NT2/D1 (cell line): ENCODE results near the gene DNAH8.

Experiments used
- DNase-seq: peaks from one replicate; pipeline ENCODE4 v3.0.0-alpha.2; 2011; ENCODE audit warnings: low read depth, low spot score
- H3K27me3 ChIP-seq: 2 replicates; pipeline ENCODE4 v1.6.0; 2011; ENCODE audit warnings: mild to moderate bottlenecking; ENCODE audit not compliant: insufficient read length, insufficient read depth
- H3K36me3 ChIP-seq: 2 replicates; pipeline ENCODE4 v1.6.1; 2011; ENCODE audit warnings: mild to moderate bottlenecking, low read length, mixed read lengths; ENCODE audit not compliant: insufficient read depth, insufficient read length
- H3K4me1 ChIP-seq: 2 replicates; pipeline ENCODE4 v1.5.1; 2011; ENCODE audit not compliant: insufficient read depth, insufficient read length
- H3K4me3 ChIP-seq: 2 replicates; pipeline ENCODE4 v1.5.1; 2011; ENCODE audit warnings: low read depth; ENCODE audit not compliant: insufficient read length
- H3K9ac ChIP-seq: 2 replicates; pipeline ENCODE4 v1.6.0; 2011; ENCODE audit warnings: low read depth; ENCODE audit not compliant: insufficient read length
- H3K9me3 ChIP-seq: 2 replicates; pipeline ENCODE4 v1.5.1; 2011; ENCODE audit warnings: mild to moderate bottlenecking, low read length; ENCODE audit not compliant: insufficient read depth
- SUZ12 ChIP-seq: IDR thresholded peaks from 2 replicates; pipeline ENCODE4 v1.6.1; 2011; ENCODE audit not compliant: insufficient read length, insufficient read depth; ENCODE audit errors: extremely low read depth
- YY1 ChIP-seq: IDR thresholded peaks from 2 replicates; pipeline ENCODE4 v1.6.1; 2011; ENCODE audit not compliant: insufficient read length, insufficient read depth
- ZNF274 ChIP-seq: IDR thresholded peaks from 2 replicates; pipeline ENCODE4 v1.6.1; 2011; ENCODE audit warnings: mild to moderate bottlenecking, low read depth, low read length

Gene DNAH8

DNA sequence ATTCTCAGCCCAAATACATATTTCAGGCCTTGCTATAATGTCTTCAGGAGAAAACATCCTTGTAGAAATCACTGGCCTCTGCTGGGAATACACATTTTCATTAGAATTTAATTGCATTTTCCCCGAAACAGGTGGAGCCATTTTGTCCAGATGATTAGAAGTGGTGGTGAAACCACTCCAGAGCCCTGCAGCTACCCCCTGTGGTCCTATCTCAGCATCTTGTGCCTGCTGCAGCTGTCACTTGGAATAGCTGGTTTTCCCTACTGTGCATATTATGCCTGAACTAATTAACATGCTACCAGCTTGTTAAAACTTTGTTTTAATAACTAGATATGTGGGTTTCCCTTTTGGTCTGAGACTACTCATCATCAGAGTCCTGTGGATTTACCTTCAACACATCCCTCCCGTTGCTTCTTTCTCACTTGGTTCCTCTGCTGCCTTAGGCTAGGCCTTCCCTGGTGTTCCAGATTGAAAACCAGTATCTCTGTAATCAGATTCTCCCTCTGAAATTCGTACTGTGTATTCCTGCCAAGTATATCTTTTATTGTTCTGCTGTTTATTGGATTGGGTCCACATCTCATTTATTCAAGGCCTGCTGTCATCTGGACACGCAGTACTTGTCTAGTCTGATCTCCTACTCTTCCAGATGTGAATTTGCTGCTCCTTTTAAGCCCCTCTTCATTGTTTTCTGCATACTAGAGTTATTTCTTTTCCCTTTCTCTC is 15.2 kb downstream of the DNAH8 start:
- no peaks in the 10 kb centered on the region for H3K27me3 ChIP-seq
- no peaks in the 10 kb centered on the region for H3K9me3 ChIP-seq
- no peaks in the 10 kb centered on the region for H3K4me1 ChIP-seq
- TF ChIP-seq ZNF274 (no peak), SUZ12 (no peak), YY1 (no peak)
- DNase-seq, result no peak
- no peak overlapping the region for H3K4me3 ChIP-seq
- H3K36me3 ChIP-seq, result no peaks in the 10 kb centered on the region
- no peak overlapping the region for H3K9ac ChIP-seq

GRCh38 chr6:38736951-38737350 is 21.8 kb downstream of the DNAH8 start:
- Histone ChIP-seq H3K4me1 (no peaks in the 10 kb centered on the region), H3K27me3 (no peaks in the 10 kb centered on the region), H3K4me3 (no peak overlapping the region), H3K36me3 (peaks cover 2% of the 10 kb centered on the region), H3K9ac (no peak overlapping the region), H3K9me3 (no peaks in the 10 kb centered on the region; the same call in 1 of the 2 replicates)
- TF ChIP-seq ZNF274 (no peak), YY1 (no peak), SUZ12 (no peak)
- no peak for DNase-seq

DNA sequence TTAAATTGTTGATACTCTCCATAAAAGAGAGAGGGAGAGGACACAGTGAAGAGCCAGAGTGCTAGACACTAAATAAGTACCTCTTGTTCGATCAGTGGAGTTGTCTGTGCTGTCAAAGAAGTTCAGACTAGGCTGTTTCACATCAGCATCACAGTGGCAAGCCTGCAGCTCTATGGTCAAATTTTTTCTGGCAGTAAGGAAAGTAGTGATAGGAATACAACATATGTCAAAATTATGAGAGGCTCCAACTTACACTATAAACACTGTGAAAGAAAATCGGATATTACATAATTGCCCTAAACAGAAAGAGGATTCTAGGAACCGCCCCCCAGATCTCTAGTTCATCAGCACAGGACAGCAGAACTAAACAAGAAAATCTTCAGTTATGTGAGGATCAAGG is 23.1 kb downstream of the DNAH8 start:
- H3K9ac ChIP-seq, result no peak overlapping the region
- H3K4me3 ChIP-seq, result no peak overlapping the region
- H3K36me3 ChIP-seq, result peaks cover 2% of the 10 kb centered on the region
- TF ChIP-seq YY1, result no peak
- no peak for TF ChIP-seq SUZ12
- no peak for TF ChIP-seq ZNF274
- no peaks in the 10 kb centered on the region for H3K27me3 ChIP-seq
- no peaks in the 10 kb centered on the region for H3K4me1 ChIP-seq
- DNase-seq, result no peak
- no peaks in the 10 kb centered on the region; the same call in 1 of the 2 replicates for H3K9me3 ChIP-seq

DNA sequence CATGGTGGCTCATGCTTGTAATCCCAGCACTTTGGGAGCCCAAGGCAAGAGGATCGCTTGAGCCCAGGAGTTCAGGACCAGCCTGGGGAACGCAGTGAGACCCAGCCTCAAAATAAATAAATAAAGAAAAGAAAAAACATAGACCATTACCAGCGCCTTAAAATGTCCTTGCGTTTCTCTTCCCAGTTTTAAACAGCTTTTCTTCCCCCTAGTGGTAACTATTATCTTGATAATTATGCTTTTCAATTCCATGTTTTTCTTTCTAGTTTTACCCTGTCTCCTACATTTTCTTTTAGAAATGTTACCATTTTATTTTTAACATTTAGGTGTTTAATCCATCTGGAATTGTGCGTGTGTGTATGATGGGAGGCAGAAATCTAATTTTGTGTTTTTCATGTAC is 24.4 kb downstream of the DNAH8 start:
- H3K36me3 ChIP-seq, result peaks cover 2% of the 10 kb centered on the region
- TF ChIP-seq SUZ12 (no peak), YY1 (no peak), ZNF274 (no peak)
- H3K27me3 ChIP-seq, result no peaks in the 10 kb centered on the region
- H3K9ac ChIP-seq, result no peak overlapping the region
- H3K4me3 ChIP-seq, result no peak overlapping the region
- H3K9me3 ChIP-seq, result no peaks in the 10 kb centered on the region; the same call in 1 of the 2 replicates
- H3K4me1 ChIP-seq, result no peaks in the 10 kb centered on the region
- no peak for DNase-seq

DNA sequence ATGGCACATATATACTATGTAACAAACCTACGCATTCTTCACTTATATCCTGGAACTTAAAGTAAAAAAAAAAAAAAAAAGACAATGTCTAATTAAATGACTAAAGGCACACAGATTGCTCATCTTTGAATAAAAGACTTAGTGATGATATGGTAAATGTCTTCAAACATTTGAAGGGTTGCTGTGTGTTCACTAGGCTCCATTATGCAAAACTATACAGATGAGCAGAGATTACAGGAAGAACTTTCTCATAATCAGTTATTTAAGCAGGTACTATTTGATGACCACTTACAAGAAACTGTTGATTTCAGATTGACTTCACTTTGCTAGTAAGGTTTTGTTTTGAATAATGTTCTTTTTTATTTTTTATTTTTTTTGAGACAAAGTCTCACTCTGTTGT is 34.4 kb downstream of the DNAH8 start:
- Histone ChIP-seq H3K9me3 (no peaks in the 10 kb centered on the region), H3K36me3 (no peaks in the 10 kb centered on the region), H3K27me3 (no peaks in the 10 kb centered on the region), H3K9ac (no peak overlapping the region), H3K4me3 (no peak overlapping the region), H3K4me1 (no peaks in the 10 kb centered on the region)
- TF ChIP-seq SUZ12 (no peak), ZNF274 (no peak), YY1 (no peak)
- no peak for DNase-seq

- no peak overlapping the region for H3K4me3 ChIP-seq
- no peak overlapping the region for H3K9ac ChIP-seq
- no peaks in the 10 kb centered on the region for H3K9me3 ChIP-seq
- no peaks in the 10 kb centered on the region for H3K4me1 ChIP-seq
- no peak for DNase-seq
- TF ChIP-seq YY1 (no peak), ZNF274 (no peak), SUZ12 (no peak)
- H3K36me3 ChIP-seq, result no peaks in the 10 kb centered on the region
- H3K27me3 ChIP-seq, result no peaks in the 10 kb centered on the region
Observed at GRCh38 chr6:38750968-38751615, 36.0 kb downstream of the DNAH8 start.

DNA sequence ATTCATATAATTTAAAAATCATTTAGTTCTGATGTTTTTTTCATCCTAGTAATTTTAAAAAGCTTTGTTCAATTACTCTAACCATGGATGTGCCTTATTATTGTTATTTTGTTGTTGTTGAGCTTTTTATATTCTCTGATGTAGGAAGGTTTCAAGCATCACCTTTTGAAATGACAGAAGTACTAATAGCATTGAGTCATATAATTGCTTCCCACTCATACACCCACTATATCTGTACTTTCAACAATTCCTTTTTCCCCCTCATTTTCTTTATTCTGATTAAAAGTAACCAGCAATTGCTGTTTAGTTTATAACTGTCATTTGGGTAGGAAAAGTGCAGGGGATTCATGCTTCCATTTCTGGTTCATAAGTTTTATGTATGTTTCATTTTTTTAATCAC is 38.6 kb downstream of the DNAH8 start:
- H3K36me3 ChIP-seq, result no peaks in the 10 kb centered on the region
- no peak for DNase-seq
- no peak overlapping the region for H3K9ac ChIP-seq
- H3K9me3 ChIP-seq, result no peaks in the 10 kb centered on the region
- H3K4me3 ChIP-seq, result no peak overlapping the region
- no peaks in the 10 kb centered on the region for H3K4me1 ChIP-seq
- TF ChIP-seq ZNF274 (no peak), YY1 (no peak)
- no peaks in the 10 kb centered on the region for H3K27me3 ChIP-seq
